ENCODE results near the gene LRIT3. TPM values are rescaled to one million over a fixed set of nuclear protein-coding genes. Genes with fewer than 3 reads are reported as not detected.

Gene LRIT3
- total and polyA plus RNA-seq, 2 donors (not counting 3 experiments of a cell fraction or from before 2014, with no cell fraction given): 0.06 to 0.13 TPM

DNA sequence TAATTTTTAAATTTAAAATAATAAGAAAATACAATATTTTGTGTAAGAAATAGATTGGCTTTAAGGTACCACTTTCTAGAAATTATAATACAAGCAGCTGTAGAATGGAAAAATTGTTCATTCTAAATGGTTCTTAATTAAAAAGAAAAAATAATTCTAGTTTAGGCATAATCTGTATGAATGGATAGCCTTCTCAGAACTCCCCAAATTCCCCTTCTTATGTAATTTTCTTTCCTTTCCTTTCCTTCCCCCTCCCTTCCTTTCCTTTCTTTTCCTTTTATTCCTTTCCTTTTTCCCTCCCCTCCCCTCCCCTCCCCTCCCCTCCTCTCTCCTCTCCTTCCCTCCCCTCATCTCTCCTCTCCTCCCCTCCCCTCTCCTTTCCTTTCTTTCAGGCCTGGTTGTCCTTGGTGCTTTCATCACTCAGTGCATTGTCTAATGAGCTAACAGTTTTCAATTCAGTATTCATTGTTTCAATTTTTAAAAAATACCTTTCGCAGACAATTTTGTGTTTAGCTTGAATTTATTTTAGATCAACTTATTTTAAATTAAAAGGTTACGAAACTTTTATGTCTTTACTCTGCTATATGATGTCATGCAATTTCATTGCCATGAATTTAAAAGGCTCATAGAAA is 28.8 kb downstream of the LRIT3 start:
- Histone ChIP-seq H3K4me1 (ENCODE audit: control insufficient read depth, extremely low read depth, insufficient read depth, low read length) (no peaks in the 10 kb centered on the region), H3K9ac (replicated peaks; ENCODE audit: extremely low read depth, insufficient read depth, low read length) (no peak overlapping the region), H3K4me3 (replicated peaks in 1 of 3; ENCODE audit: insufficient read depth in 1 of 3, low read depth in 1 of 3, low read length in 3 of 3) (no peak overlapping the region), H3K9me3 (replicated peaks; ENCODE audit: control insufficient read depth, insufficient read depth, low read length) (no peaks in the 10 kb centered on the region), H4K20me1 (replicated peaks; ENCODE audit: control insufficient read depth, extremely low read depth, insufficient read depth, low read length) (no peaks in the 10 kb centered on the region), H3K4me2 (ENCODE audit: insufficient read depth, low read length) (no peak overlapping the region), H2AFZ (ENCODE audit: low read depth, low read length) (no peak overlapping the region), H3K36me3 (ENCODE audit: control insufficient read depth in 2 of 2, extremely low read depth in 1 of 2, insufficient read depth in 2 of 2, low read length in 2 of 2) (no peaks in the 10 kb centered on the region), H3K9me1 (replicated peaks; ENCODE audit: control insufficient read depth, extremely low read depth, insufficient read depth, low read length) (no peaks in the 10 kb centered on the region), H3K79me2 (ENCODE audit: control insufficient read depth, insufficient read depth, low read length) (no peaks in the 10 kb centered on the region), H3K27me3 (ENCODE audit: control insufficient read depth in 2 of 2, insufficient read depth in 2 of 2, low read length in 2 of 2) (no peaks in the 10 kb centered on the region), H3K27ac (ENCODE audit: insufficient read depth, low read depth, low read length) (no peak overlapping the region)
- TF ChIP-seq, protein P1, sequence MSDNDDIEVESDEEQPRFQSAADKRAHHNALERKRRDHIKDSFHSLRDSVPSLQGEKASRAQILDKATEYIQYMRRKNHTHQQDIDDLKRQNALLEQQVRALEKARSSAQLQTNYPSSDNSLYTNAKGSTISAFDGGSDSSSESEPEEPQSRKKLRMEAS (IDR thresholded peaks at IDR 0.05; ENCODE audit: insufficient read depth, insufficient read length): no peak
- no peak for TF ChIP-seq POLR2A (IDR thresholded peaks at IDR 0.05; ENCODE audit: low read depth, low read length)
- TF ChIP-seq FOS (IDR thresholded peaks at IDR 0.05; ENCODE audit: borderline replicate concordance, insufficient read depth, low read length): no peak
- no peak for TF ChIP-seq EZH2 (IDR thresholded peaks at IDR 0.05; ENCODE audit: borderline replicate concordance, low read depth, low read length, severe bottlenecking)
- TF ChIP-seq, protein P2, sequence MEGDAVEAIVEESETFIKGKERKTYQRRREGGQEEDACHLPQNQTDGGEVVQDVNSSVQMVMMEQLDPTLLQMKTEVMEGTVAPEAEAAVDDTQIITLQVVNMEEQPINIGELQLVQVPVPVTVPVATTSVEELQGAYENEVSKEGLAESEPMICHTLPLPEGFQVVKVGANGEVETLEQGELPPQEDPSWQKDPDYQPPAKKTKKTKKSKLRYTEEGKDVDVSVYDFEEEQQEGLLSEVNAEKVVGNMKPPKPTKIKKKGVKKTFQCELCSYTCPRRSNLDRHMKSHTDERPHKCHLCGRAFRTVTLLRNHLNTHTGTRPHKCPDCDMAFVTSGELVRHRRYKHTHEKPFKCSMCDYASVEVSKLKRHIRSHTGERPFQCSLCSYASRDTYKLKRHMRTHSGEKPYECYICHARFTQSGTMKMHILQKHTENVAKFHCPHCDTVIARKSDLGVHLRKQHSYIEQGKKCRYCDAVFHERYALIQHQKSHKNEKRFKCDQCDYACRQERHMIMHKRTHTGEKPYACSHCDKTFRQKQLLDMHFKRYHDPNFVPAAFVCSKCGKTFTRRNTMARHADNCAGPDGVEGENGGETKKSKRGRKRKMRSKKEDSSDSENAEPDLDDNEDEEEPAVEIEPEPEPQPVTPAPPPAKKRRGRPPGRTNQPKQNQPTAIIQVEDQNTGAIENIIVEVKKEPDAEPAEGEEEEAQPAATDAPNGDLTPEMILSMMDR (IDR thresholded peaks at IDR 0.05; ENCODE audit: extremely low read depth in 1 of 2, insufficient read depth in 1 of 2, low read depth in 1 of 2, low read length in 2 of 2): no peak
- no peak for TF ChIP-seq GATA2 (IDR thresholded peaks at IDR 0.05; ENCODE audit: insufficient read depth, insufficient read length, low read depth, low read length)
- no peak for TF ChIP-seq POLR2AphosphoS5 (IDR thresholded peaks at IDR 0.05; ENCODE audit: insufficient read depth, low read depth, low read length)
- no peak for TF ChIP-seq MYC (IDR thresholded peaks at IDR 0.05; ENCODE audit: low read depth, low read length)
- TF ChIP-seq JUN (IDR thresholded peaks at IDR 0.05; ENCODE audit: borderline replicate concordance, insufficient read depth, insufficient read length, low read depth): no peak
- CTCF ChIA-PET: no interaction called here
- POLR2A ChIA-PET: no interaction called here
- FAIRE-seq: no peak
- no TSS peak for BruUV-seq (replicated peaks)
- intact Hi-C loops (cut with micrococcal nuclease): no loop called here
- no peak for DNase-seq (ENCODE audit: low read depth, low spot score)
- dilution Hi-C loops (cut with MboI; ENCODE audit: extremely low pct_ligation_motif_present, low sequenced_read_pairs): no loop called here
